Kidney (tissue), 14 donors: ENCODE results near the gene PALLD. TPM values are rescaled to one million over a fixed set of nuclear protein-coding genes. Genes with fewer than 3 reads are reported as not detected.

Experiments used
- DNase-seq, 5 donors: peaks; one replicate each; pipeline ENCODE4 v3.0.0-alpha.2; 2013 to 2020
- FAIRE-seq: peaks from 2 replicates; lab custom pipeline; 2012; peaks lifted over from hg19 to GRCh38; lab: Jason Lieb, UNC
- H3K27ac ChIP-seq, 2 donors: one replicate each; pipeline ENCODE4 v1.7.0; 2013; ENCODE audit warnings: low read depth in 2 of 2, low read length in 2 of 2, inconsistent platforms in 1 of 2
- H3K27me3 ChIP-seq: one replicate; pipeline ENCODE4 v1.7.1; 2013; ENCODE audit warnings: low read length, inconsistent platforms; ENCODE audit not compliant: control insufficient read depth, insufficient read depth
- H3K36me3 ChIP-seq, 3 donors: one replicate each; pipeline versions ENCODE4 v1.7.0 to v1.7.1; 2013; ENCODE audit warnings: low read length in 3 of 3, control low read depth in 1 of 3, inconsistent platforms in 1 of 3; ENCODE audit not compliant: insufficient read depth in 3 of 3, control insufficient read depth in 2 of 3
- H3K4me1 ChIP-seq, 3 donors: one replicate each; pipeline versions ENCODE4 v1.7.0 to v1.7.1; 2013; ENCODE audit warnings: low read length in 3 of 3, inconsistent platforms in 1 of 3, low read depth in 1 of 3; ENCODE audit not compliant: control insufficient read depth in 2 of 3, insufficient read depth in 2 of 3
- H3K4me3 ChIP-seq, 3 donors: one replicate each; pipeline versions ENCODE4 v1.7.0 to v1.8.1; 2013; ENCODE audit warnings: low read length in 3 of 3, control low read depth in 1 of 3, inconsistent platforms in 1 of 3
- H3K9ac ChIP-seq, 3 donors: one replicate each; pipeline versions ENCODE4 v1.7.0 to v1.7.1; 2013; ENCODE audit warnings: low read length in 3 of 3, control low read depth in 1 of 3, inconsistent platforms in 1 of 3
- H3K9me3 ChIP-seq, 3 donors: one replicate each; pipeline versions ENCODE4 v1.7.0 to v1.7.1; 2013; ENCODE audit warnings: low read length in 3 of 3, control low read depth in 1 of 3, inconsistent platforms in 1 of 3; ENCODE audit not compliant: control insufficient read depth in 2 of 3, insufficient read depth in 1 of 3
- intact Hi-C: fragments of 100-400 bp; cut with DNase I; formaldehyde crosslinking; loops from one replicate; pipeline ENCODE4 v1.11.1; 2022
- polyA plus RNA-seq: library from polyadenylated mRNA; stranded (reverse); fragments of 350-450 nt; fragmentation: Illumina TruSeq; extraction: RNeasy Lipid Tissue Mini Kit (QIAGEN cat#74804); gene quantifications from one replicate; pipeline ENCODE4 v1.2.3, GENCODE V29; 2014; ENCODE audit warnings: low read depth, low replicate concordance; ENCODE audit not compliant: insufficient read depth
- total RNA-seq: library from RNA; stranded (reverse); fragmentation: NEBNext Ultra II Directional; extraction: Animal tissue kit (Norgen Biotek cat#: 25700); gene quantifications from one replicate; pipeline ENCODE4 v1.2.1, GENCODE V29; 2021
- TF ChIP-seq, protein P1 (sequence below): IDR thresholded peaks from 3 replicates; pipeline ENCODE4 v1.5.1; 2012; ENCODE audit warnings: mild to moderate bottlenecking, moderate library complexity, borderline replicate concordance; ENCODE audit not compliant: insufficient read depth; ENCODE audit errors: extremely low read depth
- donor health status: control.
- donor health status: control.
- donor health status: control.
- donor health status: control.
- donor health status: control.
- donor health status: DM: yes; HTN: yes; CAD: no.
- donor health status: Normal renal cell carcinoma (clear cell type).

Gene PALLD
- total and polyA plus RNA-seq, 2 donors from 2014 or later: 43.4 to 120 TPM

GRCh38 chr4:168572002-168572401 is 75.2 kb downstream of the PALLD start:
- intact Hi-C loops: no loop called here
- H3K27me3 ChIP-seq: no peaks in the 10 kb centered on the region
- TF ChIP-seq, protein P1, sequence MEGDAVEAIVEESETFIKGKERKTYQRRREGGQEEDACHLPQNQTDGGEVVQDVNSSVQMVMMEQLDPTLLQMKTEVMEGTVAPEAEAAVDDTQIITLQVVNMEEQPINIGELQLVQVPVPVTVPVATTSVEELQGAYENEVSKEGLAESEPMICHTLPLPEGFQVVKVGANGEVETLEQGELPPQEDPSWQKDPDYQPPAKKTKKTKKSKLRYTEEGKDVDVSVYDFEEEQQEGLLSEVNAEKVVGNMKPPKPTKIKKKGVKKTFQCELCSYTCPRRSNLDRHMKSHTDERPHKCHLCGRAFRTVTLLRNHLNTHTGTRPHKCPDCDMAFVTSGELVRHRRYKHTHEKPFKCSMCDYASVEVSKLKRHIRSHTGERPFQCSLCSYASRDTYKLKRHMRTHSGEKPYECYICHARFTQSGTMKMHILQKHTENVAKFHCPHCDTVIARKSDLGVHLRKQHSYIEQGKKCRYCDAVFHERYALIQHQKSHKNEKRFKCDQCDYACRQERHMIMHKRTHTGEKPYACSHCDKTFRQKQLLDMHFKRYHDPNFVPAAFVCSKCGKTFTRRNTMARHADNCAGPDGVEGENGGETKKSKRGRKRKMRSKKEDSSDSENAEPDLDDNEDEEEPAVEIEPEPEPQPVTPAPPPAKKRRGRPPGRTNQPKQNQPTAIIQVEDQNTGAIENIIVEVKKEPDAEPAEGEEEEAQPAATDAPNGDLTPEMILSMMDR: no peak
- no peak overlapping the region for H3K27ac ChIP-seq
- DNase-seq: no peak
- no peak overlapping the region for H3K9ac ChIP-seq
- H3K4me3 ChIP-seq: no peak overlapping the region
- H3K4me1 ChIP-seq: no peaks in the 10 kb centered on the region
- no peak for FAIRE-seq
- no peaks in the 10 kb centered on the region for H3K36me3 ChIP-seq
- no peaks in the 10 kb centered on the region for H3K9me3 ChIP-seq

DNA sequence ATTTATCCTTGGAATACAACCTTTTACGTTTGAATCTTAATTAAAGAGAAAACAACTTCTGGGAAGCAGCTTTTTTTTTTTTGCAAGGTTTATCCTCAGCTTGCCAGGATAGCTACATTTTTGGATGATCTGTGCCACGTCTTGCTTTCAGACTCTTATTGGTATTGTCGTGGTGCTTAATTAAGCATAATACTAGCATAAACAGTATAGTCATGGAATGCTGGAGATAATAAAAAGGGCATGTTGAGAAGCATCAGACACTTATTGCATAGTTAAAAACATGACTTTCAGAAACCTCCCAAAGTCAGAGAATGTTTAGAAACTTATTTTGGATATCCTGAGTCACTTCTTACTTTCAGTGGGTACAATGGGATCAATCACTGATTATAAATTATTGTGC is 77.0 kb downstream of the PALLD start:
- intact Hi-C loops: no loop called here
- FAIRE-seq (no peak), DNase-seq (no peak)
- no peaks in the 10 kb centered on the region for H3K36me3 ChIP-seq
- no peak overlapping the region for H3K27ac ChIP-seq
- H3K27me3 ChIP-seq: no peaks in the 10 kb centered on the region
- no peaks in the 10 kb centered on the region for H3K4me1 ChIP-seq
- TF ChIP-seq, protein P1: no peak
- H3K9ac ChIP-seq: no peak overlapping the region
- no peak overlapping the region for H3K4me3 ChIP-seq
- no peaks in the 10 kb centered on the region for H3K9me3 ChIP-seq

- Histone ChIP-seq H3K9me3 (no peaks in the 10 kb centered on the region), H3K4me1 (no peaks in the 10 kb centered on the region), H3K36me3 (no peaks in the 10 kb centered on the region), H3K4me3 (no peak overlapping the region), H3K27ac (no peak overlapping the region), H3K9ac (no peak overlapping the region), H3K27me3 (no peaks in the 10 kb centered on the region)
- TF ChIP-seq, protein P1: no peak
- FAIRE-seq (no peak), DNase-seq (no peak)
- intact Hi-C loops: no loop called here
Measured at GRCh38 chr4:168574581-168575295, 77.9 kb downstream of the PALLD start.
